ENCODE data around the gene PCDHGB2. TPM values are rescaled to one million over a fixed set of nuclear protein-coding genes. Genes with fewer than 3 reads are reported as not detected.
"Not testable (repeated sequence)": the region's sequence is repeated elsewhere in the genome, so short reads cannot be mapped to it uniquely, and the experiment has no call there.

The PCDHGB2 gene
- polyA plus RNA-seq, 1 donor (not counting 4 experiments of a cell fraction or from before 2014, with no cell fraction given) = 0.12 TPM

- peaks cover 25% of the 10 kb centered on the region for H3K9me3 ChIP-seq (ENCODE audit: control insufficient read depth, low read depth, low read length)
- H3K9ac ChIP-seq (ENCODE audit: control insufficient read depth, extremely low read depth, insufficient read depth, low read length); H3K9me1 ChIP-seq (ENCODE audit: control insufficient read depth, extremely low read depth, insufficient read depth, low read length); H3K36me3 ChIP-seq (ENCODE audit: control insufficient read depth in 2 of 2, extremely low read depth in 1 of 2, insufficient read depth in 2 of 2, low read length in 2 of 2); H3K79me2 ChIP-seq (ENCODE audit: control insufficient read depth, insufficient read depth, low read length); DNase-seq (ENCODE audit: low read depth, low spot score); H3K4me1 ChIP-seq (ENCODE audit: control insufficient read depth, extremely low read depth, insufficient read depth, low read length); H3K27me3 ChIP-seq (ENCODE audit: control insufficient read depth, extremely low read depth, insufficient read depth, low read length); H4K20me1 ChIP-seq (ENCODE audit: control insufficient read depth, extremely low read depth, insufficient read depth, low read length); dilution Hi-C loops (cut with MboI; ENCODE audit: extremely low pct_ligation_motif_present, low sequenced_read_pairs); H3K27ac ChIP-seq (ENCODE audit: control insufficient read depth, insufficient read depth, low read length): not testable (repeated sequence)
- peak within 1 kb of the TSS; percentile 34 to 51 (median 44) for H3K4me3 ChIP-seq (ENCODE audit: control insufficient read depth in 2 of 3, extremely low read depth in 1 of 3, insufficient read depth in 2 of 3, low read depth in 1 of 3, low read length in 3 of 3)
- peak within 1 kb of the TSS; percentile 54 for H3K4me2 ChIP-seq (ENCODE audit: control insufficient read depth, extremely low read depth, insufficient read depth, low read depth, low read length)
- H2AFZ ChIP-seq (ENCODE audit: control insufficient read depth, low read length) = peak within 1 kb of the TSS; percentile 30
- FAIRE-seq = peak; percentile 26
- TF ChIP-seq CTCF (optimal IDR thresholded peaks at IDR 0.05 in 1 of 3, IDR thresholded peaks at IDR 0.05 in 1 of 3, conservative IDR thresholded peaks at IDR 0.05 in 1 of 3; ENCODE audit: extremely low read depth in 1 of 3, insufficient read depth in 2 of 3, low read length in 3 of 3) = peak in 2 of 3 experiments; percentile 57 to 74
Measured at GRCh38 chr5:141397756-141398551, 38.2 kb downstream of the PCDHGB2 start, which contains the start of gene PCDHGB5. PCDHGB5 (plus strand) TSS chr5:141397947; CDS start chr5:141398128, 181 bp downstream.

GRCh38 chr5:141398608-141399007 lies 38.8 kb downstream of the PCDHGB2 start:
- dilution Hi-C loops (cut with MboI; ENCODE audit: extremely low pct_ligation_motif_present, low sequenced_read_pairs) = no loop called here
- no peak overlapping the region for H3K4me3 ChIP-seq (ENCODE audit: control insufficient read depth in 2 of 3, extremely low read depth in 1 of 3, insufficient read depth in 2 of 3, low read depth in 1 of 3, low read length in 3 of 3)
- H3K27me3 ChIP-seq (ENCODE audit: control insufficient read depth, extremely low read depth, insufficient read depth, low read length) = peaks cover 10% of the 10 kb centered on the region
- no peak overlapping the region for H3K4me2 ChIP-seq (ENCODE audit: control insufficient read depth, extremely low read depth, insufficient read depth, low read depth, low read length)
- H3K27ac ChIP-seq (ENCODE audit: control insufficient read depth, insufficient read depth, low read length) = no peak overlapping the region
- H3K9me1 ChIP-seq (ENCODE audit: control insufficient read depth, extremely low read depth, insufficient read depth, low read length) = no peaks in the 10 kb centered on the region
- FAIRE-seq (no peak), DNase-seq (ENCODE audit: low read depth, low spot score) (no peak)
- TF ChIP-seq EZH2 (IDR thresholded peaks at IDR 0.05; ENCODE audit: low read length) = no peak
- no peak for TF ChIP-seq CTCF (optimal IDR thresholded peaks at IDR 0.05 in 1 of 3, IDR thresholded peaks at IDR 0.05 in 1 of 3, conservative IDR thresholded peaks at IDR 0.05 in 1 of 3; ENCODE audit: extremely low read depth in 1 of 3, insufficient read depth in 2 of 3, low read length in 3 of 3)
- H3K79me2 ChIP-seq (ENCODE audit: control insufficient read depth, insufficient read depth, low read length) = no peaks in the 10 kb centered on the region
- no peak overlapping the region for H2AFZ ChIP-seq (ENCODE audit: control insufficient read depth, low read length)
- H3K9me3 ChIP-seq (ENCODE audit: control insufficient read depth, low read depth, low read length) = peaks cover 27% of the 10 kb centered on the region
- no peaks in the 10 kb centered on the region for H4K20me1 ChIP-seq (ENCODE audit: control insufficient read depth, extremely low read depth, insufficient read depth, low read length)
- H3K4me1 ChIP-seq (ENCODE audit: control insufficient read depth, extremely low read depth, insufficient read depth, low read length) = no peaks in the 10 kb centered on the region
- H3K36me3 ChIP-seq (ENCODE audit: control insufficient read depth in 2 of 2, extremely low read depth in 1 of 2, insufficient read depth in 2 of 2, low read length in 2 of 2) = no peaks in the 10 kb centered on the region
- no peak overlapping the region for H3K9ac ChIP-seq (ENCODE audit: control insufficient read depth, extremely low read depth, insufficient read depth, low read length)
